Esophagus muscularis mucosa (tissue), 4 donors: ENCODE results near the gene PTEN. TPM values are rescaled to one million over a fixed set of nuclear protein-coding genes. Genes with fewer than 3 reads are reported as not detected.

Experiments
- DNase-seq: peaks from one replicate; pipeline ENCODE4 v3.0.0-alpha.2; 2017; ENCODE audit errors: extremely low spot score
- H3K27ac ChIP-seq, 4 donors: fragments of 200-600 bp; sonication (generic); replicated peaks in 1 of 4; 1 replicate in 3 of 4; 2 replicates in 1 of 4; pipeline ENCODE4 v1.5.1; 2016 to 2019; ENCODE audit warnings: mild to moderate bottlenecking in 1 of 4
- H3K27me3 ChIP-seq, 4 donors: fragments of 200-600 bp; sonication (generic); one replicate each; pipeline versions ENCODE4 v1.5.1 to v1.6.0; 2016 to 2019
- H3K36me3 ChIP-seq, 4 donors: fragments of 200-600 bp; sonication (generic); one replicate each; pipeline ENCODE4 v1.5.1; 2016 to 2019
- H3K4me1 ChIP-seq, 4 donors: fragments of 200-600 bp; sonication (generic); one replicate each; pipeline ENCODE4 v1.5.1; 2016 to 2019
- H3K4me3 ChIP-seq, 4 donors: fragments of 200-600 bp; sonication (generic); 1 replicate in 2 of 4; 2 replicates in 2 of 4; pipeline ENCODE4 v1.5.1; 2016 to 2019; ENCODE audit warnings: mild to moderate bottlenecking in 4 of 4, moderate library complexity in 1 of 4
- H3K9me3 ChIP-seq, 4 donors: fragments of 200-600 bp; sonication (generic); 1 replicate in 3 of 4; 2 replicates in 1 of 4; pipeline ENCODE4 v1.5.1; 2016 to 2019
- CTCF ChIP-seq, 3 experiments: fragments of 200-600 bp in 2 of 3; fragments of 450-650 bp in 1 of 3; sonication (generic) in 2 of 3; IDR thresholded peaks; one replicate each; pipeline ENCODE4 v1.5.1; 2017 to 2019; ENCODE audit warnings: antibody characterized with exemption in 3 of 3, mild to moderate bottlenecking in 2 of 3, moderate library complexity in 1 of 3
- EP300 ChIP-seq: sonication (generic); formaldehyde crosslinking; IDR thresholded peaks from one replicate; pipeline ENCODE4 v1.6.1; 2017; ENCODE audit warnings: antibody characterized with exemption
- POLR2A ChIP-seq: fragments of 450-650 bp; IDR thresholded peaks from one replicate; pipeline ENCODE4 v1.6.1; 2017; ENCODE audit warnings: antibody characterized with exemption, moderate library complexity, mild to moderate bottlenecking, low read depth
- POLR2AphosphoS5 ChIP-seq, 2 donors: sonication (generic); formaldehyde crosslinking; IDR thresholded peaks; one replicate each; pipeline ENCODE4 v1.6.1; 2017; ENCODE audit warnings: antibody characterized with exemption in 2 of 2
- WGBS: methylation state at CpG from one replicate; pipeline ENCODE4 v1.1.5; 2018; 5-methylcytosine and 5-hydroxymethylcytosine counted together
- intact Hi-C: fragments of 100-400 bp; cut with DNase I; formaldehyde crosslinking; loops from one replicate; pipeline ENCODE4 v1.15.1; 2023
- total RNA-seq, 4 donors: library from RNA; depleted of rRNA; stranded (reverse); fragments of >200 nt; gene quantifications; one replicate each; pipeline versions ENCODE4 v1.1.0 to v1.2.1, GENCODE V29; 2016

The PTEN gene
- total RNA-seq, 4 donors from 2014 or later, result 83.2 to 117 (median 94.3) TPM

DNA sequence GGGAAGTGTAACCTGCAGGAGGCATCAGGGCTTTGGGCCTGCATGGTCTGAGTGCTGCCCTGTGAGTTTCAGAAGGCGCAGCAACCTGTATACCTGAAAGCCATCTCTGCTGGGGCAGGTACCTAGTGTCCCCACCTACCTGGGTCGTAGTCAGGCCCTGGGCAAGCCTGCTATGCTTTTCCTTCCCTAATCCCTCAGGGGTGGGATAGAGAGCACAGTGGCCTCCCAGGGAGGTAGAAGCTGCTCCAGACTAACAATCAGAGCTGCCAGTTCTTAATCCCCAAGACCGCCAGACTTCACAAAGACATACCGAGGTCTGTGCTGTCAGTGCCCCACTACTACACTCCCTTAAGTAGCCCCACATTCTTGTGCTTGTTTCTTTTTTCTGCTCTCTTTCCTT, 52.0 kb downstream of the PTEN start:
- no peak overlapping the region for H3K4me3 ChIP-seq
- intact Hi-C loops, result no loop called here
- peaks cover 30 to 41% (median 39%) of the 10 kb centered on the region in 4 donors for H3K4me1 ChIP-seq
- TF ChIP-seq POLR2AphosphoS5 (IDR thresholded peaks at IDR 0.05) (no peak), POLR2A (no peak), EP300 (no peak), CTCF (IDR thresholded peaks at IDR 0.05) (no peak)
- no peak for DNase-seq
- WGBS, result 92% methylated on average over 3 of the region's 4 CpGs
- H3K36me3 ChIP-seq, result peaks cover 3 to 15% (median 8%) of the 10 kb centered on the region in 4 donors
- no peak overlapping the region for H3K27ac ChIP-seq
- H3K27me3 ChIP-seq, result no peaks in the 10 kb centered on the region
- H3K9me3 ChIP-seq, result peaks cover 0 to 20% (median 19%) of the 10 kb centered on the region in 4 donors

DNA sequence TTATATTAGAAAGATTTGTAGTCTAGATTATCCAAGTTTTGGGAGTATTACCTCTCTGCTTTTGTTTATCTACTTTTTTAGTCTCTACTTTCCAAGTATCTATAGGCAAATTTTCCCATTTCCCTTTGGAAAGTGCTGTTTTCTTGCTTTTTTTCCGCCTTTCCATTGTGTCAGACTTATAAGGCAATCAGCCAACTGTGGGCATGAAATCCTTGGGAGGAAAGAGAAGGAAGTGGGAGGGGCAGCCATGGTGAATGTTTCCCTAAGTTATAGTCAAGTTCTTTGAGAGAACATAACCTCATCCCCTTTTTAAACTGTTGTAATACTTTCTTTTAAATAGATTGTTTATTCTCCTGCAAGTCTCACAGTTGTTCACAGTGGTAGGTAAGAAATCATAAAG, 52.6 kb downstream of the PTEN start:
- TF ChIP-seq POLR2AphosphoS5 (IDR thresholded peaks at IDR 0.05), result no peak
- TF ChIP-seq EP300, result no peak
- TF ChIP-seq CTCF (IDR thresholded peaks at IDR 0.05), result no peak
- no peak for TF ChIP-seq POLR2A
- H3K4me3 ChIP-seq, result no peak overlapping the region
- peaks cover 30 to 42% (median 41%) of the 10 kb centered on the region in 4 donors for H3K4me1 ChIP-seq
- H3K27me3 ChIP-seq, result no peaks in the 10 kb centered on the region
- 57% methylated on average over 1 of the region's 1 CpG for WGBS
- intact Hi-C loops, result no loop called here
- H3K9me3 ChIP-seq, result peaks cover 0 to 20% (median 19%) of the 10 kb centered on the region in 4 donors
- H3K36me3 ChIP-seq, result peaks cover 3 to 15% (median 8%) of the 10 kb centered on the region in 4 donors
- H3K27ac ChIP-seq, result peak overlapping the region in 1 of 4 donors; percentile 14
- DNase-seq, result no peak

- Histone ChIP-seq H3K4me3 (no peak overlapping the region), H3K27ac (peak overlapping the region in 1 of 4 donors; percentile 14), H3K36me3 (peaks cover 3 to 15% (median 8%) of the 10 kb centered on the region in 4 donors), H3K27me3 (no peaks in the 10 kb centered on the region), H3K4me1 (peaks cover 30 to 48% (median 41%) of the 10 kb centered on the region in 4 donors), H3K9me3 (peaks cover 0 to 20% (median 19%) of the 10 kb centered on the region in 4 donors)
- intact Hi-C loops, result no loop called here
- TF ChIP-seq POLR2AphosphoS5 (IDR thresholded peaks at IDR 0.05) (no peak), EP300 (no peak), POLR2A (no peak), CTCF (IDR thresholded peaks at IDR 0.05) (no peak)
- DNase-seq, result no peak
- WGBS, result 82% methylated on average over 3 of the region's 3 CpGs
These were observed 53.1 kb downstream of the PTEN start for GRCh38 chr10:87916515-87916914.

DNA sequence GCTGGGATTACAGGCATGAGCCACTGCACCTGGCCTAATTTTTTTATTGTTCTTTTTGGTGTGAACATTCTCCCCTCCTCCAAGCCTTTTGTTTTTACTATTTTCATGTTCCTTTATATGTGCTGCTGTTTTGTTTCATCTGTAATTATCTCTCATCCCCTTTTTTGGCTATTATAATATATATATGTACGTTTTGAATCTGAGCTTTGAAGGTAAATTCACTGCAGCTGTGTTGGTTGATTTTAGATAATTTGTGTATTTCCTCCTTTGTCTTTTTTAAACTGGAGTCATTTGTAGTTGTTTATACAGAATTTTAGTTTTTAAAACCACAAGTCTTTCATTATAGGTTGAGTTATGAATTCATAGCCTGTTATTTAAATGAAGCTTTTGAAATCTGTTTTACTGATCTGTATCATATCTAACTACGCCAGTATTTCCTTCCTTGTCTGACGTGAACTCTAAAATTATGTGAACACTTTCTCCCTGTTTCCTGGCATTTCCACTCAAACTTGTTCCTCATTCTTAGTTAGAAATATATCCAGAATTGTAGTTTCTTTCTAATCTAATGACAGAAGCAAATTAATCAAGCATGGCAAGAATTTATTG, 54.9 kb downstream of the PTEN start:
- Histone ChIP-seq H3K4me1 (peaks cover 33 to 65% (median 52%) of the 10 kb centered on the region in 4 donors), H3K9me3 (peaks cover 0 to 12% (median 4%) of the 10 kb centered on the region in 4 donors), H3K27ac (peak overlapping the region in 2 of 4 donors; percentile 23 to 40), H3K36me3 (peaks cover 0 to 8% (median 4%) of the 10 kb centered on the region in 4 donors), H3K27me3 (no peaks in the 10 kb centered on the region), H3K4me3 (no peak overlapping the region)
- TF ChIP-seq CTCF (IDR thresholded peaks at IDR 0.05) (no peak), EP300 (no peak), POLR2AphosphoS5 (IDR thresholded peaks at IDR 0.05) (no peak), POLR2A (no peak)
- intact Hi-C loops, result no loop called here
- no peak for DNase-seq
- WGBS, result 48% methylated on average over 3 of the region's 3 CpGs

- Histone ChIP-seq H3K27me3 (no peaks in the 10 kb centered on the region), H3K9me3 (no peaks in the 10 kb centered on the region), H3K4me3 (no peak overlapping the region), H3K27ac (no peak overlapping the region), H3K36me3 (no peaks in the 10 kb centered on the region), H3K4me1 (peaks cover 34 to 70% (median 65%) of the 10 kb centered on the region in 4 donors)
- intact Hi-C loops, result no loop called here
- TF ChIP-seq EP300 (no peak), POLR2A (no peak), CTCF (IDR thresholded peaks at IDR 0.05) (no peak)
- 98% methylated on average over 4 of the region's 4 CpGs for WGBS
- DNase-seq, result no peak
These were observed 57.1 kb downstream of the PTEN start for GRCh38 chr10:87920538-87920937.
